OCI-LY1 (cell line): Measurements from ENCODE around the gene OLFML2B.

ENCODE experiments used
- CTCF ChIP-seq: fragments of 200-600 bp; sonication (generic), shearing (Covaris generic); IDR thresholded peaks from 2 replicates; pipeline ENCODE4 v1.5.1; 2017; ENCODE audit warnings: mild to moderate bottlenecking, antibody characterized with exemption, low read length, moderate library complexity, mixed read lengths
- EZH2 ChIP-seq: fragments of 200-600 bp; sonication (generic), shearing (Covaris generic); IDR thresholded peaks from 2 replicates; pipeline ENCODE4 v1.8.0; 2017; ENCODE audit warnings: borderline replicate concordance, mixed run types, mild to moderate bottlenecking, antibody characterized with exemption, low read length, moderate library complexity, mixed read lengths

- TF ChIP-seq CTCF (no peak), EZH2 (no peak)
These were observed 79.9 kb downstream of the OLFML2B start for GRCh38 chr1:161943737-161944136.
